HEK293T (cell line): ENCODE results near the gene MYO18B.

ENCODE experiments used
- BHLHE40 ChIP-seq: fragments of 450-650 bp; IDR thresholded peaks from 2 replicates; pipeline ENCODE4 v1.6.1; 2016; ENCODE audit warnings: mild to moderate bottlenecking, moderate library complexity, borderline replicate concordance
- CTBP1 ChIP-seq: fragments of 450-650 bp; IDR thresholded peaks from 2 replicates; pipeline ENCODE4 v1.6.1; 2016; ENCODE audit warnings: borderline replicate concordance
- ELF4 ChIP-seq: fragments of 450-650 bp; IDR thresholded peaks from 2 replicates; pipeline ENCODE4 v1.6.1; 2017; ENCODE audit warnings: antibody characterized with exemption
- FOXA1 ChIP-seq: fragments of 450-650 bp; IDR thresholded peaks from 2 replicates; pipeline ENCODE4 v1.6.1; 2016; ENCODE audit warnings: mild to moderate bottlenecking
- FOXK2 ChIP-seq: fragments of 450-650 bp; IDR thresholded peaks from 2 replicates; pipeline ENCODE4 v1.6.1; 2016; ENCODE audit warnings: mild to moderate bottlenecking
- FOXM1 ChIP-seq: fragments of 450-650 bp; IDR thresholded peaks from 2 replicates; pipeline ENCODE4 v1.6.1; 2017; ENCODE audit warnings: mild to moderate bottlenecking, borderline replicate concordance
- HDGF ChIP-seq: fragments of 450-650 bp; IDR thresholded peaks from 2 replicates; pipeline ENCODE4 v1.6.1; 2017; ENCODE audit warnings: antibody characterized with exemption, borderline replicate concordance
- L3MBTL2 ChIP-seq: fragments of 450-650 bp; conservative IDR thresholded peaks from 2 replicates; pipeline ENCODE4 v1.6.1; 2016; ENCODE audit warnings: mild to moderate bottlenecking
- NFRKB ChIP-seq: fragments of 450-650 bp; IDR thresholded peaks from 2 replicates; pipeline ENCODE4 v1.6.1; 2016; ENCODE audit warnings: mild to moderate bottlenecking, moderate library complexity
- SP1 ChIP-seq: fragments of 450-650 bp; IDR thresholded peaks from 2 replicates; pipeline ENCODE4 v1.6.1; 2017
- TARDBP ChIP-seq: fragments of 450-650 bp; IDR thresholded peaks from 2 replicates; pipeline ENCODE4 v1.6.1; 2016
- ZNF384 ChIP-seq: fragments of 450-650 bp; IDR thresholded peaks from 2 replicates; pipeline ENCODE4 v1.6.1; 2016

DNA sequence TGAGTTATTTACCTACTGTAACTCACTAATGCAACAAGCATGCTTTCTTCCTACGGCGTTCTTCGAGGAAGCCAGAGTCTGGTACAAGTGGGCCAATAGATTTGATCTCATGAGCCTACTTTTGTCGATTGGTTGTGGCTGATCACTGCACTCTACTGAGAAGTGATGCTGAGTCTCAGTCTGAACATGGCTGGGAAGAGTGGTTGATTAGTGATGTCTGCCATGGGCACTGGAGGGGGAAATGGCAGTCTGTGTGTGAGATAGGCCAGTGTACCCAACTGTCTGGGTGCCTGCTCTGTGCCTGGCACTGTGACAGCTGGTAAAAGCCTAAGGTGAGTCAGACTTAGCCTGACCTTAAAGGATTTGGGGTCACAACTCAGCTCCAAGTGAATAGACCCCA is 28.3 kb downstream of the MYO18B start:
- TF ChIP-seq CTBP1 (no peak), ELF4 (no peak), BHLHE40 (no peak), FOXA1 (no peak), TARDBP (no peak), SP1 (no peak), FOXM1 (no peak), NFRKB (no peak), FOXK2 (no peak), ZNF384 (no peak), HDGF (no peak), L3MBTL2 (no peak)
